Measurements from ENCODE around the gene MAN2A2. TPM values are rescaled to one million over a fixed set of nuclear protein-coding genes. Genes with fewer than 3 reads are reported as not detected.

MAN2A2 gene
- total and polyA plus RNA-seq, 2 experiments from 2014 or later: 11.2 to 32.7 TPM

GRCh38 chr15:90912770-90913075, 9.6 kb downstream of the MAN2A2 start:
- TF ChIP-seq CTCF (IDR thresholded peaks at IDR 0.05; ENCODE audit: poor library complexity) (no peak), EZH2phosphoT487 (IDR thresholded peaks at IDR 0.05; ENCODE audit: low read depth, severe bottlenecking, unreplicated experiment) (no peak), EZH2 (IDR thresholded peaks at IDR 0.05; ENCODE audit: borderline replicate concordance) (no peak)
- no peak overlapping the region for H3K27ac ChIP-seq
- H3K4me1 ChIP-seq (ENCODE audit: insufficient read depth): no peaks in the 10 kb centered on the region
- no peaks in the 10 kb centered on the region for H3K9me2 ChIP-seq (replicated peaks; ENCODE audit: insufficient read depth)
- WGBS (ENCODE audit: low lambda C conversion rate, missing lambda C conversion rate): 95% methylated on average over 7 of the region's 7 CpGs
- no peaks in the 10 kb centered on the region for H4K20me1 ChIP-seq (ENCODE audit: insufficient read depth, poor library complexity, severe bottlenecking)
- DNase-seq (ENCODE audit: low spot score): no peak
- no peak overlapping the region for H3K4me3 ChIP-seq
- no peaks in the 10 kb centered on the region for H3K9me3 ChIP-seq (ENCODE audit: low read depth)
- H3K27me3 ChIP-seq: no peaks in the 10 kb centered on the region
- H2AFZ ChIP-seq: no peak overlapping the region
- H3K79me2 ChIP-seq: no peaks in the 10 kb centered on the region
- H3K36me3 ChIP-seq (replicated peaks; ENCODE audit: insufficient read depth, low read depth): no peaks in the 10 kb centered on the region
- H3K4me2 ChIP-seq: no peak overlapping the region

GRCh38 chr15:90913398-90913944, 10.4 kb downstream of the MAN2A2 start:
- Histone ChIP-seq H3K9me2 (replicated peaks; ENCODE audit: insufficient read depth) (no peaks in the 10 kb centered on the region), H3K36me3 (replicated peaks; ENCODE audit: insufficient read depth, low read depth) (no peaks in the 10 kb centered on the region), H3K27ac (no peak overlapping the region), H3K4me2 (no peak overlapping the region), H3K27me3 (no peaks in the 10 kb centered on the region), H2AFZ (no peak overlapping the region), H3K79me2 (no peaks in the 10 kb centered on the region), H3K4me3 (no peak overlapping the region), H3K4me1 (ENCODE audit: insufficient read depth) (no peaks in the 10 kb centered on the region), H3K9me3 (ENCODE audit: low read depth) (no peaks in the 10 kb centered on the region), H4K20me1 (ENCODE audit: insufficient read depth, poor library complexity, severe bottlenecking) (no peaks in the 10 kb centered on the region)
- TF ChIP-seq EZH2 (IDR thresholded peaks at IDR 0.05; ENCODE audit: borderline replicate concordance) (no peak), EZH2phosphoT487 (IDR thresholded peaks at IDR 0.05; ENCODE audit: low read depth, severe bottlenecking, unreplicated experiment) (no peak), CTCF (IDR thresholded peaks at IDR 0.05; ENCODE audit: poor library complexity) (no peak)
- DNase-seq (ENCODE audit: low spot score): no peak
- WGBS (ENCODE audit: low lambda C conversion rate, missing lambda C conversion rate): 97% methylated on average over 10 of the region's 12 CpGs

- no peak overlapping the region for H3K27ac ChIP-seq
Measured at GRCh38 chr15:90914305-90915080, 11.4 kb downstream of the MAN2A2 start.

More at GRCh38 chr15:90914305-90915080, 11.4 kb downstream of the MAN2A2 start:
- Histone ChIP-seq H3K9me2 (replicated peaks; ENCODE audit: insufficient read depth) (no peaks in the 10 kb centered on the region), H3K27me3 (no peaks in the 10 kb centered on the region), H3K36me3 (replicated peaks; ENCODE audit: insufficient read depth, low read depth) (no peaks in the 10 kb centered on the region), H3K79me2 (no peaks in the 10 kb centered on the region), H3K4me3 (no peak overlapping the region), H2AFZ (no peak overlapping the region), H3K4me1 (ENCODE audit: insufficient read depth) (no peaks in the 10 kb centered on the region), H4K20me1 (ENCODE audit: insufficient read depth, poor library complexity, severe bottlenecking) (no peaks in the 10 kb centered on the region), H3K9me3 (ENCODE audit: low read depth) (no peaks in the 10 kb centered on the region), H3K4me2 (no peak overlapping the region)
- WGBS (ENCODE audit: low lambda C conversion rate, missing lambda C conversion rate): 95% methylated on average over 22 of the region's 22 CpGs
- no peak for DNase-seq (ENCODE audit: low spot score)
- TF ChIP-seq EZH2 (IDR thresholded peaks at IDR 0.05; ENCODE audit: borderline replicate concordance) (no peak), EZH2phosphoT487 (IDR thresholded peaks at IDR 0.05; ENCODE audit: low read depth, severe bottlenecking, unreplicated experiment) (no peak), CTCF (IDR thresholded peaks at IDR 0.05; ENCODE audit: poor library complexity) (no peak)

Data from hepatocyte (in vitro differentiated cells).